Nucleus accumbens (tissue), 56 donors: ENCODE results near the gene DLST.

ENCODE experiments used
- DNase-seq, 56 donors: peaks; one replicate each; lab custom pipeline; 2025; lab: John Stamatoyannopoulos, UW

DLST gene

DNA sequence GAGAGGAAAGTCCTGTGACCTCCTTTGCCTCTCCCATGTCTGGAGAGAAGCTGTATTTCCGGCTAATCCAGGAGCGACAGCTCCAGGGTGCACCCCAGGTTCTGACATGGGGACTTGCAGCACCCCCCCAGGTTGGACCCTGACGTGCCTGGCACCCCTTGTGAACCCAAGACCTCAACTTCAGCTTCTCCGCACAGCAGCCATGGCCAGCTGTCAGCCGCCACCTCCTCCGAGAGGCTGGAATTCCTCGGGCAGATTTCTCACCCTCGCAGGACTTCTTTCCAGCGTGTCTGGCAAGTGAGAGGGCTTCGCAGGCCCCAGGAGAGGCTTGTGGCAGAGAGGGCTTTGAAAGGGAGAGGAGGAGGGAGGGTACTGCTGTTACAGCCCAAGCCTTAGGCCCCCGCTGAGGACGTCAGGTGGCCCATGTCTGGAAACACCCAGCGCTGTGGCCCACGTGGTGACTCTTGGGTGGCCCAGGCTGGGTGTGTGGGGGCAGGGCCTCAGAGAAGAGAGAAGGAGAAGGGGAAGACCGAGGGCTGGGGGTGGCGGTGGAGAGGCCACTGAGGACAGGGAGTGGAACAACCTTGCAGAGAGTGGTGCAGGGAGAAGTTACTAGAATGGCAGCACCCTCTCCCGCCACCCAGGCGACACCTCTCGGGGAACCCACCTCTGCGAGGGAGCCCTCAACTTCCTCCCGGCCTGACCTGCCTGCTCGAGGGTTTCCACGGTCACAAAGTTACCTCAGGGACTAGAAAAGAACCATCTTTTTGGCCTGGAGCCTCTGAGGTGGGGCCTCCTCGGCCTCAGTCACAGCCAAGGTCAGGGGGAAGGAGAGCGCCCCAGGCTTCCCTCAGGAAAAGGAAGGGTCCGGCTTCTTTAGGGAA, 53.0 kb downstream of the DLST start:
- DNase-seq: no peak

DNA sequence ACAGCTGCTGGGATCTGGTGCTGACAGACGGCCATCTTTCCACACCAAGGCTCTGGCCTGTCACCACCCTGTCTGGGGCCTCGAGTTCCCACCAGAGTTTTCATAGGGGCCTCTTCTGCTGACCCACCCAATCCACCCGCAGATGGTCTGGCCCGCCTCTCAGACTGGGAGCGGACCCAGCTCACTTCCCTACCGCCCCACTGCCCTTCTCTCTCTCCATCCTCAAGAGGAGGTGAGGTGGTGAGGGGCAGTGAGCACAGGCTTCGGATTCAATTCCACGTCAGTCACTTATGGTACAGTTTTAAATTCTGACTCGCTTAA, 53.6 kb downstream of the DLST start:
- no peak for DNase-seq

DNA sequence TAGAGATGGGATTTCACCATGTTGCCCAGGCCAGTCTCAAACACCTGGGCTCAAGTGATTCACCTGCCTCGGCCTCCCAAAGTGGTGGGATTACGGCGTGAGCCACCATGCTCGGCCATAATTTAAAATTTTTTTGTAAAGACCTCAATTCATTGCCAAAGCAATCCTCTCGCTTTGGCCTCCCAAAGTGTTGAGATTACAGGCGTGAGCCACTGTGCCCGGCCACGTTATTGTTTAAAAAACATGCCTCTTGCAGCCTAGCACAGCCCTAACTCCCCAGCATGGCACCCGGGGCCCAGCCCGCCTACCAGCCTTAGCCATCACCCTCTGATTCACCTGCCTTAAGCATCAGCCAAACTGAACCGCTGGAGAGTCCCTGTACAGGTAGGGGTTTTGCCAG, 54.4 kb downstream of the DLST start:
- no peak for DNase-seq

DNA sequence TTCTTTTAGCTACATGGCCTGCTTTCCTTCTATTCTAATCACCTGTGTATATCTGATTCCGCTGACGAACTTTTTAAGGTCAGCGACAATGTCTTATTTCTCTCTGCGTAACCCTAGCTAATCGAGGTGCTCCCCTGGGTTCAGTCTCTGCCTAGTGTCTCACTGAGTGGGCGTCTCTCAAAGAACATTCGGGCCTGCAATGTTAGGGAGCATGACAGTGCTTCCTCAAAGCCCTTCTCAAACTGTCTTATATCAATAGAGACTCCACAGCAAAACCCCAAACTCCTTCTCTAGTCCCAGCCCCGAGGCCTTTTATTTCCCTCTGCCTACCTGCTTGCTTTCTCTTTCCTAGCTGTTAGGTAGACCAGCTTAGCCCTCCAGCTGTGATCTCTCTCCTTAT, 55.0 kb downstream of the DLST start:
- DNase-seq: no peak

DNA sequence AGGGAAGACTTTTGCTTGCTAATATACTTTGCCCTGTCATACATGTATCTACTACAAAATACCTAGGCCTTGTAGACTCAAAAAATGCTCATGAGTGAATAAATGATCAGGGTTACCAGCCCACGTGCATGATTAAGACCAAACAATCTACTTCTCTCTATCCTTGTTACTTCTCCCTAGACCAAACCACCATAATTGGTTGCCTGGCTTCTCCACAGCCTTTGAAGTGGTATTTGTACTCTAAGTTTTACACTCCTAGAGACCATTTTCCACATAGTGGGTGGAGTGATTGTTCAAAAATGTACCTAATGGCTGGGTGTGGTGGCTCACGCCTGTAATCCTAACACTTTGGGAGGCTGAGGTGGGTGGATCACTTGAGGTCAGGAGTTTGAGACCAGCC, 55.5 kb downstream of the DLST start:
- no peak for DNase-seq

DNA sequence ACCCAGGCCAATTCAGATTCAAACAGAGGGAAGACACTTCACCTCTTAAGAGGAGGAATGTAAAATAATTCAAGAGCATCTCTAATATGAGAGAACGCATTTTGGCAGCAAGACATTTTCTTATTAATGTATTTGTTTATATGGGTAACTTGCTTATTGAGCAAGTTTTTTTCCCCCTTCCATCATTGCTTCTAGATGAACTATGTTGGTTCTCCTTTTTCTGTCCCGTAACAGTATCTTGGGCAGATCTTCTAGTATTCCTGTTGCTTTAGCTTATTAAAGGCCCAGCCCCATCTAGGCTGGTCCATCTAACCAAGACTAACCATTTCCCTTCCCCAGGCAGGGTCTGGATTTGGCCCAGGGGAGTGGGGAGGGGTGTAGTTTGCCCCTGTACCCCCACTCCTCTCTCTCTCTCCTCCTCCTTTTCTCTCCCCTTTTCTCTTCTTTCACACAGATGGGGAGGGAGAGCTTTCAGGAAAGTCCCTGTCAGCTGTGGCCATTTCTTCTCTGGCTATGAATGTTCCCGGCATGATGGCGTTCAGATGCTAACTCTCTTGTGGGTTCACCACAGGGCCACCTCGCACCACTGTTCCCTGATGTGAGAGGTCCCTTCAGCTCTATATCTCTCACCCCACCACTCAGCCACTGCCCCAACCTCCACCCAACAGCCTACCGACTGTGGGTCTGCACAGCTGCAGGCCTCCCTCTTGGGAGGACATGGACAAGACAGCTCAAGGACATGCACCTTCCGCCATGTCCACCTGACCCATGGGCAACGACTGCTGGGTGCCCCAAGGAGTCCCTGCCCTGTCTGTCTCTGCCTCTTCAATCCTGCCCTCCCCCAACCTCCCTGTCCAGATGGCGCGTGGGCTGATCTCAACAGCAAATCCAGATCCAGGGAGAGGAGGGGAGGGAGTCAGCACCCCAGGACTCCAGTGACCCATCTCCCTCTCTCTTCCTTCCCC, 57.1 kb downstream of the DLST start:
- DNase-seq: no peak

DNA sequence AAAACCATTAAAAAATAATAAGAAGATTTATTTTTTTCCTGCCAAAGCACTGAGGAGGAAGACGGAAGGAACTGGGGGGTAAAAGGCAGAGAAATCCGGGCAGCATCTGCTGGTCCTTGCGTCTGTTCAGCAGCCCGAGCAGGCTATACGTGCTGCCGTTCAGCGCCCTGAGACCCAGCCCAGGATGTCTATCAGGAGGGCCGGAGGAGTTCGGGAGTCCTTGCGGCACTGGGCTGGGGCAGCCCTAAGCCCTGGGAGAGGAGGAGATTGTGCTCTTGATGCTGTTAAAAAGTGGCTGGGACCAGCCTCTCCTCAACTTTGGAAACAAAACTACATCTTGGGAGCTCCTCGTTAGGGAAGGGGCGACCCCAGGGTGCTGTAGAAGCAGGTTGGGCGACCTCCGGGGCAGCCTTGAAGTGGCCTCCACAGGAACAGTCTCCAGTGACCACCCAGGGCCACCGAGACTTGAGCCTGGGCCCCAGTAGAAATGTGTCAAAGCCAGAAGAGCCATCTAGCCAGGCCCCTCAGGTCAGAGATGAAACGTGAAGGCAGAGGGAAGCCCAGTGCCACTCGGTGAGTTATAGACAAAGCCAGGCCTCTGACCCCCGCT, 59.3 kb downstream of the DLST start:
- no peak for DNase-seq

DNA sequence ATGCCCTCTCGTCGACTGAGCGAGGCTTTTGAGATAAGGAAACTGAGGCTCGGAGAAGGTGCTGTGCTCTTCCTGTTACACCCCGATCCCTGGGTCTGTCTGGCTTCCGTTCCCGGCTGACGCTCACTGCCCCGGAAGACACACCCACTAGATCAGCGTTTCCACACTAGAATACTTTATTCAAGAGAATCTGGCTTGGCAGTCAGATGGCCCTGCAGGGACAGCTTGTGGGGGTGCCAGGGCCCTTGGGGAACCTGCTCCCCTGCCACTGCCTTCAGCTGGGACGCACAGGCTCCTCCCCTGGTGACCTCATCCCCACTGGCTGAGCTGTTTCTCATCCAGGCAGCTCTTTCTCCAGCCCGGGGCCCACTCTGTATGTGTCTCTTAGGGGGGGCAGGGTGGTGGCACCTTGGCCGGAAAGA, 60.0 kb downstream of the DLST start:
- peak in 47 of 56 donors; percentile 19 to 88 (median 57) for DNase-seq

DNA sequence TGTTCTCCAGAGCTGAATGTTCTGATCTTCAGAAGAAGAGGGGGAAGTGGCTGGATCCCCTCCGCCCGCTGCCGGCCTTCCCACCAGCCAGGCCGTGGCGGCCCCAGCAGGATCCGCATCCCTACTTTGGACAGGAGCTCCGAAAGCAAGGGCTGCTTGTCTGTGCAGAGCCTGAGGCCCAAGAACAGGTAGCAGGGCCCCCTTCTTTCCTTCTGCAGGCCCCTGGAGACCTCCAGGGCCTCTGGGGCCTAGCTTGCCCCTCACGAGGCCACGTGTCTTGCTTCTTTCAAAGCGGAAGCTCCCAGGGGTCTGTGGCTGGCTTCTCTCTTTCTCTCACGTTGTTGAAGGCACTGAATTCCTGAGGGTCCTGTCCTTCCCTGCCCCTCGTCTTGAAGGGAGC, 60.5 kb downstream of the DLST start:
- peak in 1 of 56 donors; percentile 39 for DNase-seq

DNA sequence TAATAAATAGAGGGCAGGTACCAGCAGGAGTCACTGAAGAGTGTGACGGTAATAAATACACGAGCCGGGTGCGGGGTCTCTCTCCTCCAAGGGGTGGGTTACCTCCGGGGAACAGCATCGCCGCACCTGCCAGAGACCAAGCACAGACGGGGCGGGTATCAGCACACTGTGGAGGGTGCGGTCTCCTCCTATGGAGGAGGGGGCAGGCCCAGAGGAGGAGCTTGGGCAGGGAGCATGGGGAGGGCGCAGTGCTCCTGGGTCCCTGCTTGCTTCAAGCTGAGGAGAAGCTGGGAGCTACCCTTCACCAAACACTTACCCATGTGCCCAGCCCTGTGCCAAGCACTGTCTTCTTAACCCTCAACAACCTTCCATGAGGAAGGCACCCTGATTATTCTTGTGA, 60.9 kb downstream of the DLST start:
- no peak for DNase-seq

DNA sequence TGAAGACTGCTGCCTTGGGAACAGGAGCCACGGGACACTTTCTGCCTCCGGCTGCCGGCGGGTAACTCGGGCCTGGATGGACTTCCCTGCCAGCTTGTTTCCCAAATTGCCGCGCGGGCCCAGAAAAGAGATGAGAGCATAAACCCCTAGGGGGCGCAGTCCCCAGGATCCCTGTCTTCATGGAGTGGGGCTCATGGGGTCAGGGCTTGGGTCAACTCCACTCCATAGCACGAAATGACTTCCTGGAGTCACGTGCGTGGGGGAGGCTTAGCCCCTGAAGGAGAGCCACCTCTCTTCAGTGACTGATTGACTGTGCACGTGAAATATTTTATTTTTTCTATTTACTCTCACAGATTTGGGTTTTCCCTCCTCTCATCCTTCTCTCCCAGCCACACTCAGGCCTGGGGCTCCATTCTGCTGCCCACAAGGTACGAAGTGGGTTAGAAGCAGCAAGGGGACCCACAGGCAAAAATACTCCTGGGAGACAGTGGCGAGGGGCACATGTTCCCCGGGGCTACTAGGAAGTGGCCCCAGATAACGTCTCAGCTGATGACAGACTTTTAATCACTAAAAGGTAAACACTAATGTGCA, 63.6 kb downstream of the DLST start:
- DNase-seq: peak in 6 of 56 donors; percentile 7 to 47 (median 11)

DNA sequence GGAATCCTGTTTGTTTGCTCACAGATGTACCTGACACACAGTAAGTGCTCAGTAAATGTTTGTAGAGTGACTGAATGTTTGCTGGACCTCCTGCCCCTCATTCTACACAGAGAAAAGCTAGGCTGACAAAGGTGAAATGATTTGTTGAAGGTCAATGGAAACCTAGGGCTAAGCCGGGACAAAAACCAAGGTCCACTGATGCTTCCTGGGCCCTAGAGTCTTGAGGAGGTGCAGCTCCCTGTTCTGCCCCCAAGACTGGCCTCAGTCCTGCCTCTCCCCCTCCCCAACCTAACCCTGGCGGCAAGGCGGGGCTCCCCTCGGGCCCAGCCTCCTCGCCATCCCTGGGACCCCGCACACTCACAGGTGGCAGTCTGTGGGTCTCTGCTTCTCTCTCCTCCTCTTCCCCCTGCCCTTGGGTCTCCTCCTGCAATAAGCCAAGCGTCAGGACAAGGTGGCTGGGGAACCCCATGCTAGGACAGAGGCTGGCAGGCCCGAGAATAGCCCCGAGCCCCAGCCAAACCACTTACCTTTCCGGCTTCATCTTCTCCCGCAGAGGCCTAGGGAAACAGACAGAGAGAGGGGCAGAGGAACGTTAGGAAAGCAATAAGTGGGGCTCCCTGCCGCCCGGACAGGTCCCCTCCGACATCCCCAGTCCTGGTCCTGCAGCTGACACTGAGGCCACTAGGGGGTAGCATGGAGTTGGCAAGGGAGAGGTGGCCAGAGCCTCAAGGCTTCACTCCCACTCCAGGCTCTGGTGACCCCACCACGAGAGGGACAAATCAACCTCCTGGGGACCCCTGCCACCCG, 64.3 kb downstream of the DLST start:
- peak in 47 of 56 donors; percentile 16 to 83 (median 54) for DNase-seq

DNA sequence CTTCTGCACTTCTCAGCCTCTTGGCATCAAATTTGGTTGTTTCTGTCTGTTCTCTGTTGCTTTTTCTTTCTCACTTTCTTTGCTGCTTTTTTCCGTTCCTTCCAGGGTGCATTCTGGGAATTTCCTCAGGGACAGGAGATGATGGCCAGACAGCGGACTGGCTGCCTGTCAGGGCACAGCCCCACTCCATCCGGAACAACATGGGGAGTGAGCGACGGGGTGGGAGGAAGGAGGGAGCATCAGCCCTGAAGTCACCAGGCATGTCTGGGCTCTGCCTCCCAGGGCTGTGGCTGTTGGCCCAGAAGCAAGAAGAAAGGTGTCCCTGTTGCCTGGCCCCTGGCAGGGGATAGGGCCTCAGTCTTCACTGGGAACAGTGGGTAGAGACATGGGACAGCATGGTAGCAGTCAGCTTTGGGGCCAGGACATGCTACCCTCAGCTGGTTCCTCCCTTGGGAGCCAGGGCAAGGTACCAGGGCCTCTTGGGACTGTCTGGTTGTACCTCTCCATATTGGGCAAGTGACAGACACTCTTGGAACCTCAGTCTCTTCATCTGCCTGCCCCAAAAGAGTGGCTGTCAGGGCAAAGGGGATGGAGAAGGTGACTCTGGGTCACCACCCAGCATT, 65.1 kb downstream of the DLST start:
- no peak for DNase-seq

DNA sequence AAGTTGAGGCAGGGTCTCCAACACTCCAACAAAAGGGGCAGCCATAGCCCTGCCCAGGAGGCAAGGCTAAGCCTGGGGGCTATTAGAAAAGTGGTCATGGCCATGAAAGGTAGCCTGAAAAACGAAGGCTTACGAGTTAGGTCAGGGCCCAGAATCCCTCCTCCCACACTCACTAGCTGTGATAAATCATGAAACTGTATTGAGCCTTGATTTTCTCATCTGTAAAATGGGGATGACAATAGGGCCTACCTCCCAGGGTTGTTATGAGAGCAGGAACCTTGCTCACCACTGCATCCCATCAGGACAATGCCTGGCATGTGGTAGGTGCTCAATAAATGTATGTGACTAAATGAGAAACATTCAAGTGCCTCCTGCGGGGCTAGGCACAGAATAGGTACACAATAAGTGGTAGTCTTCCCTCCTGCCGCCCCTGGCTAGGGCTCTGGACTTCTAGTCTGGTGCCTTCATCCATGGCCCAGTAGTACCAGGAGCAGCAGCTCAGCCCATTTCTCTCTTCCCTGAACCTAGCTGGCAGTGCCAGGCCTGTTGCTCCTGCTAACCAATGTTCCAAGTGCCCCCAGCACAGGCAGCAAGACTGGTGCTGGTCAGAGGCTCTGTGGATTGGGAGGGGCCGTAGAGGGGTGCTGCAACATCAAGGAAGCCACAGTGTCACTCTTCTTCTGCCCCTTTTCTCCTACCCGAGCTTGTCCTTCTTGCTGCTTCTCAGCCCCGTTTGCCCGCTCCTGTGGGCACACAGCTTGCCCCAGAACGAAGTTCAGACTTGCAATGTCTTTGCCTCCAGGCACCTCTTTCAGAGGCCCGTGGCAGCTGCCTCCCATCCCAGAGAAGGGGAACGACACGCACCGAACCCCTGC, 65.9 kb downstream of the DLST start:
- DNase-seq: no peak

DNA sequence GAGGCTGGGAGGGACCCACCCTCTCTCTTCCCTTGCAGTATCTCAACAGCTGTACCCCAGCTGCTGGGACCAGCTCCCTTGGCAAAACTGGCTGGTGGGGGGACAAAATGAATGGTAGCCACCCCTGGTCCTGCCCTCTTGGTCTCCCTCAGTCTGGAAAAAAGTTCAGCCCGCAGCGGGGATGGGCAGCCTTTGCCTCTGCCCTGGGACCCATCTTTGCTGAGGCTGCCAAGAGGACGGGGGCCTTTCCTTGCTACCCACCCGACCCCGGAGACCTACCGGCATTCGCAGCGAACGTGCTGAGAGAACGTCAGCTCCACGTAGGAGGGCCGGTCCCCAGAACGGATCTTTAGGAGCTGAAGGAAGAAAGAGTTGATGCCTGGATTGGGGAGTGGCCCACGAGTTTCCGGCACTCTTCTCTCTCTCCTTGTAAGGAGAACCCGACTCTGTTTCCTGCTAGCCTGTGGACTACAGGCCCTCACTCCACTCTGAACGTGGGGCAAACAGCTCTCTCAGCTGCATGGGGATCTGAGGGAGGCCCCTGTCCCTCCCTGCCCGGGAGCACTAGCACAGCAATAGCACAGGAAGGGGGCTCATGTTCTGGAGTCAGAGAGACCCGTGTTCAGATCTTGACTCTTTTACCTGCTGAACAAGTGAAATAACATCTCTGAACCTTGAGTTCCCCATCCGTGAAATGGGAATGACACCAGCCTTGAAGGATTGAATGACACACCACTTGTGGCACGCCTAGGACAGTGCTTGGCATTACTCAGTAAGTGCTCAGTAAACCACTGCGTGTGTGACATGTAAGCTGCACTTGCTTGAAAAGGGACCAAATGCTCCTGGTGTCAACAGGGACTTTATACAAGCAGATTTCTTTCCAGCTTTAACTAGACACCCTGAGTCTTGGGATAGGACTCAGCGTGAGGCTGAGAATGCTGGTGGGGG, 66.8 kb downstream of the DLST start:
- no peak for DNase-seq

DNA sequence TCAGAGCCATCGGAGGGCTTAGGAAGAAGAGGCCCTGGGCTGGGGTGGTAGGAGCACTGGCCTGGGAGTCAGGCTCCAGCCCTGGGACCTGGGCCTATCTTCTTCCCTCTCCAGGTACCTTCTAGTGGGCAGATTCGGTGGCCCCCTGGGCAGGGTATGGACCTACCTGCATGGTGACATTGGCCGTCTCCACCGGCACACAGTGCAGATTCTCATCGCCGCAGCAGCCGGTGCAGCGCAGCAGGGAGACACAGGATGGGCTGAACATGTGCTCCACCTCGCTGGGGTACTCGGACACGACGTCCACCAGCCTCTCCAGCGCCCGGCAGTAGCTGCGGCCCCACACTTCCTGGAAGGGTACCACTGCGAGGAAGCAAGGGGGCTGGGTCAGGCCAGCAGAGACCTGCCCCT, 67.5 kb downstream of the DLST start:
- DNase-seq: no peak
